Renal cortex interstitium (tissue), 11 donors: ENCODE data around the gene SLCO2B1. TPM values are rescaled to one million over a fixed set of nuclear protein-coding genes. Genes with fewer than 3 reads are reported as not detected.
A peak's percentile ranks its signal among the peaks of the same experiment; 100 is the strongest.

Experiments used
- DNase-seq, 11 donors: peaks; one replicate each; pipeline ENCODE4 v3.0.0-alpha.2; 2013; ENCODE audit warnings: low read depth in 9 of 11, low spot score in 4 of 11; ENCODE audit errors: extremely low read depth in 1 of 11
- polyA plus RNA-seq, 3 donors: library from polyadenylated mRNA; unstranded; fragments of 120-200 nt; gene quantifications; one replicate each; pipeline ENCODE4 v1.2.1, GENCODE V29; 2013; ENCODE audit not compliant: insufficient read length in 3 of 3

SLCO2B1 gene
- polyA plus RNA-seq, 3 donors, result 7.5 to 11.6 (median 11.3) TPM

GRCh38 chr11:75238595-75239440 lies 87.9 kb downstream of the SLCO2B1 start:
- no peak for DNase-seq

GRCh38 chr11:75239531-75240290 lies 88.8 kb downstream of the SLCO2B1 start:
- DNase-seq, result no peak

GRCh38 chr11:75240311-75241035 lies 89.6 kb downstream of the SLCO2B1 start, which contains the start of gene TPBGL:
Gene TPBGL (plus strand): TSS chr11:75240774. CDS start chr11:75241050, 276 bp downstream.
- peak in 3 of 11 donors; percentile 18 to 29 (median 25) for DNase-seq

DNA sequence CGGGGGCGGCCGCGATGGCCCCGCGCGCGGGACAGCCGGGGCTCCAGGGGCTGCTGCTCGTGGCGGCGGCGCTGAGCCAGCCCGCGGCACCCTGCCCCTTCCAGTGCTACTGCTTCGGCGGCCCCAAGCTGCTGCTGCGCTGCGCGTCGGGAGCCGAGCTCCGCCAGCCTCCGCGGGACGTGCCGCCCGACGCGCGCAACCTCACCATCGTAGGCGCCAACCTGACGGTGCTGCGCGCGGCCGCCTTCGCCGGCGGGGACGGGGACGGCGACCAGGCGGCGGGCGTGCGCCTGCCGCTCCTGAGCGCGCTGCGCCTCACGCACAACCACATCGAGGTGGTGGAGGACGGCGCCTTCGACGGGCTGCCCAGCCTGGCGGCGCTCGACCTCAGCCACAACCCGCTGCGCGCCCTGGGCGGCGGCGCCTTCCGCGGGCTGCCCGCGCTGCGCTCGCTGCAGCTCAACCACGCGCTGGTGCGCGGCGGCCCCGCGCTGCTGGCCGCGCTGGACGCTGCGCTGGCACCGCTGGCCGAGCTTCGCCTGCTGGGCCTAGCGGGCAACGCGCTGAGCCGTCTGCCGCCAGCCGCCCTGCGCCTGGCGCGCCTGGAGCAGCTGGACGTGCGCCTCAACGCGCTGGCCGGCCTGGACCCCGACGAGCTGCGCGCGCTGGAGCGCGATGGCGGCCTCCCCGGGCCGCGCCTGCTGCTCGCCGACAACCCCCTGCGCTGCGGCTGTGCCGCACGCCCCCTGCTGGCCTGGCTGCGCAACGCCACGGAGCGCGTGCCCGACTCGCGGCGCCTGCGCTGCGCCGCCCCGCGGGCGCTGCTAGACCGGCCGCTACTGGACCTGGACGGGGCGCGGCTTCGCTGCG lies 90.4 kb downstream of the SLCO2B1 start:
- peak; percentile 68 to 87 (median 80) for DNase-seq

DNA sequence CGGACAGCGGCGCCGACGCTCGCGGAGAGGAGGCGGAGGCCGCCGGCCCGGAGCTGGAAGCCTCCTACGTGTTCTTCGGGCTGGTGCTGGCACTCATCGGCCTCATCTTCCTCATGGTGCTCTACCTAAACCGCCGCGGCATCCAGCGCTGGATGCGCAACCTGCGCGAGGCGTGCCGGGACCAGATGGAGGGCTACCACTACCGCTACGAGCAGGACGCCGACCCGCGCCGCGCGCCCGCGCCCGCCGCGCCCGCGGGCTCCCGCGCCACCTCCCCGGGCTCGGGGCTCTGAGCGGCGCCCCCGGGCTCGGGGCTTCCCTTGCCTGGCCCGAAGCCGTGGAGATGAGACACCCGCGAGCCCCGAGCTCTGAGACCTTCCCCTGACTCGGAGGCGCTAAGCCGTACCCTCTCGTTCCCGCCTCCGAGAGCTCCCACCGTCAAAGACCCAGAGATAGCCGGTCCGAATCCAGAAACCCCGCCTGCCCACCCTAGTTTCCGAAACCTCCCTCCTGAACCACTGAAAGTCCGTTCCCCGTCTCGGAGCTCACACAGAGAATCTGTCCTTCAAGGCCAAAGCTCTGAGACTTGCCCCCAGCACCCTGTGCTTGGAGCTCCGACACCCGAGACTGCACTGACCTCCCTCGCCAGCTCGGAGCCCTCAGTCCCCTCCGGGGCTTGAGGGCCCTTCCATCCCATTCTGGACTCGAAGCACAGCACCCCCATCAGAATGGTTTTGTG lies 91.2 kb downstream of the SLCO2B1 start:
- no peak for DNase-seq

- DNase-seq, result no peak
These were observed 92.1 kb downstream of the SLCO2B1 start for GRCh38 chr11:75242722-75243600.

DNA sequence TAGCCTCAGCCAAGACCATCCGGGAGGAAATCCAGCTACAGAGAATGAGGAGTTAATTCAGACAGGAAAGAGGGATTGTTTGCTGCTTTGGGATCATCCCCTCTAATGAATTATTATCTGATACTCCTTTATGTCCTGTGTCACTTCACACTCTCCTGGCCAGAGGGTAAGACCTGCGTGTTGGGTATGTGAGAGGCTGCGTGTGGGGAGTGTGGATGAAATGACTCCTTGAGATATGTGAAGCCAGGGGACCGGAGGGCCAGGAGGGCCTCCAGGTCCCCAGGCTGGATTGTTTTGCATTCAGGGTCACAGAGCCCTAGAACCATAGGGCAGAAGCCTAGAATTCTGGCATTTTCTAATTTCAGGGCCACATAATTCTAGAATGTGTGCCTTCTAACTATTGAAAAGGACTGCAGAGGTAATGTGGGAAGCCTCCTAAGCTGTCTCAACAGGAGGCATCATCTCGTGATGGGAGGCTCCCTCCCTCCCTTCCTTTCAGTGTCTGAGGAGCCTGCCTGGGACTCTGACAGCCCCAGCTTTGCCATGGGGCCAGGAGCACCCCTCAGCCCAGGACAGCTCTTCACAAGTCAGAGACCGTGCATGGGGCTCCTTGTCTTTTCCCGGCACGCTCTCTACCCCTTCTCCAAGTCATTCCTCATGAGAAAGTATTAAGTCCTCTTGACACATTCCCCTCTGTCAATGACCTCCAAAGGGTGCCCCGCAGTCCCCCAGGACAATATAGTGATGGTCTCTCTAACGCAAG lies 93.3 kb downstream of the SLCO2B1 start:
- no peak for DNase-seq

DNA sequence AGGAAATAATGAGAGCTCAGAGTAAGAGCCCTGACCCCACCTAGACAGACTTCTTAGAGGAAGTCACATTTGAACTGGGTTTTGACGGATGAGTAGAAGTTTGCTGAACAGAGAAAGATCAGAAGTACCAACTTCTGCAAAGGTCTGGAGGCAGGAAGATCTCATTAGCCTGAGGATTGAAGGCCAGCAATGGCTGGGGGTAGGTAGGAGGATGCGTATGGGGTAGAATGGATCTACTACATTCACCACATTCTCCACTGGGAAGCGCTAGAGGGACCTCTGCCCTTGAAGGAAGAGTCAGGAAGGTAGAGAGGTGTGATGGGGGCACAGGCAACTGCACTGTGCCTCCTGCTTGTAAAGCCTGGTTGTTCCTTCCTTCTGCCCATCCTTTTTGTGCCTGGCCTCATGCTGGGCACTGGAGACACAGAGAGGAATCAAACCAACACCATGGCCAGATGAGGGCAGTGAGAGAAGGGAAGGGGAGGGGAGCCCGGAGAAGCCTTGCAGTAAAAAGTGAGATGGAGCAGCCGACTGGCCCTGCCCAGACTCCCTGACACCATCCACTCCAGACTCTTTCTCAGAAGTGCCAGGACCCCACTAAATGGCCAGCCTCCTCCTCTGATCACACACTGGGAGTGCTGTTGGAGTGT lies 94.6 kb downstream of the SLCO2B1 start:
- no peak for DNase-seq

DNA sequence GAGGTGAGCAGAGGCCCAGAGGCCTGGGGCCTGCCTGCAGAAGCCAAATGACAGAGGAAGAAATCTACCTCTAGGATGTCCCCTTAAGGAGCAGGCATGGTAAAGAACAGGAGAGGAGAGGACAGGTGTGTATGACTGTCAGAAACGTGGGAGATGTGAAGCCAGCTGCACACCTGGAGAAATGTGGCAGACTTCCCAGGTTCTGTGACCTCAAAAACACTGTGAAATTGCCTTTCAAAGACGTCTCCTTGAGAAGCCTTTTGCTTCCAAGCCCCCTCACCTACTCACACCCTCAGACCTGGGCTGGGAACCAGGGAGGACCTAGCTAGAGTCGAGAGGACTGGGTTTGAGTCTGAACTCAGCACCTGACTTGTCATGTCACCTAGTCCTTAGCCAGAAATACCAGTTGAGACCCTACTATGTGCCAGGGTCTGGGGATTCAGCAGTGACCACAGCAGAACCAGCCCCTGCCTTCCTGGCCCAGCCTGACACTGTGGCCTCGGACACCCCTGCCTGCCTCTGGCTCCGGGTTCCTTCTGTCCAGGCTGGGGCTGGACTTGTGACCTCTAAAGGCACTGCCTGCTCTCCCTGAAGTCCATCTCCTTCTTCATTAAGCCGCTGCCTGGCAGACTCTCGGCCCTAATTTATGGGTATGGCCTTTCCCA lies 95.2 kb downstream of the SLCO2B1 start:
- DNase-seq, result no peak

GRCh38 chr11:75246671-75247350 lies 95.9 kb downstream of the SLCO2B1 start:
- peak in 1 of 11 donors; percentile 21 for DNase-seq

- no peak for DNase-seq
These were observed 98.0 kb downstream of the SLCO2B1 start for GRCh38 chr11:75248924-75249256.

GRCh38 chr11:75249704-75250103 lies 98.8 kb downstream of the SLCO2B1 start:
- DNase-seq, result no peak

- no peak for DNase-seq
These were observed 103.4 kb downstream of the SLCO2B1 start for GRCh38 chr11:75254326-75254725.
